H1 (cell line): ENCODE measurements around the gene HS3ST6.

Source experiments
- EZH2 ChIP-seq: fragments of 200-600 bp; sonication (generic); IDR thresholded peaks from 2 replicates; pipeline ENCODE4 v1.7.1; 2012; ENCODE audit warnings: low read depth, mild to moderate bottlenecking, moderate library complexity, low read length, inconsistent platforms; ENCODE audit not compliant: severe bottlenecking
- JUN ChIP-seq: IDR thresholded peaks from 2 replicates; pipeline ENCODE4 v1.6.1; 2011; ENCODE audit warnings: low read depth, mild to moderate bottlenecking, improper control_type of control experiment, low read length
- POLR2A ChIP-seq, 2 experiments: IDR thresholded peaks; 1 replicate in 1 of 2; 2 replicates in 1 of 2; pipeline ENCODE4 v1.6.1; 2011; ENCODE audit warnings: low read depth in 2 of 2, low read length in 2 of 2, mild to moderate bottlenecking in 2 of 2; ENCODE audit errors: control extremely low read depth in 1 of 2
- SIN3A ChIP-seq, 2 experiments: IDR thresholded peaks in 1 of 2; conservative IDR thresholded peaks in 1 of 2; 2 replicates each; pipeline ENCODE4 v1.6.1; 2011 to 2012; ENCODE audit warnings: low read length in 2 of 2, improper control_type of control experiment in 1 of 2, low read depth in 1 of 2, mild to moderate bottlenecking in 1 of 2

- TF ChIP-seq POLR2A (IDR thresholded peaks at IDR 0.05; ENCODE audit: control extremely low read depth in 1 of 2, low read depth in 2 of 2, low read length in 2 of 2), result no peak
- TF ChIP-seq JUN, result no peak
- TF ChIP-seq EZH2, result no peak
- no peak for TF ChIP-seq SIN3A (conservative IDR thresholded peaks at IDR 0.05 in 1 of 2, IDR thresholded peaks at IDR 0.05 in 1 of 2; ENCODE audit: low read depth in 1 of 2, low read length in 2 of 2)
Measured at GRCh38 chr16:1945559-1946391, 27.6 kb upstream of the HS3ST6 start.
